OCI-LY1 (cell line): ENCODE measurements around the gene SMCO3.

ENCODE experiments used
- EZH2 ChIP-seq: fragments of 200-600 bp; sonication (generic), shearing (Covaris generic); IDR thresholded peaks from 2 replicates; pipeline ENCODE4 v1.8.0; 2017; ENCODE audit warnings: borderline replicate concordance, mixed run types, mild to moderate bottlenecking, antibody characterized with exemption, low read length, moderate library complexity, mixed read lengths
- TF ChIP-seq, protein P1 (sequence below): fragments of 200-600 bp; sonication (generic), shearing (Covaris generic); IDR thresholded peaks from 2 replicates; pipeline ENCODE4 v1.5.1; 2017; ENCODE audit warnings: mild to moderate bottlenecking, antibody characterized with exemption, low read length, moderate library complexity, mixed read lengths

DNA sequence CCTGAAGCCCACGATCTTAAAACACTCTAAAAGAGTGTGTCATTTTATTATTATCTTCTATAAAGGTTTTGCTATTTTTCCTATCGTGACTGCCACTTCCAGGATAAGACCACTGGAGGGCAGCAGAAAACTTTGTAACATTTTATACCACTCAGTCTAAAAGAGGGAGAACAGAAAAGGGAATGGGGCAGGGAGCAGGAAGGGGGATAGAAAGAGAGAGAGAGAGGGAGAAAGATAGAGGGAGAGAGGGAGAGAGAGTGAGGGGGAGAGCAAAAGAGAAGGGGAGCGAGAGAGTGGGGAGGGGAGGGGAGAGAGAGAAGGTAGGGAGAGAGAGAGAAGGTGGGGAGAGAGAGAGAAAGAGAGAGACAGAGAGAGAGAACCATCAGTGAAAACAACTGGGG lies 31.4 kb upstream of the SMCO3 start:
- TF ChIP-seq, protein P1, sequence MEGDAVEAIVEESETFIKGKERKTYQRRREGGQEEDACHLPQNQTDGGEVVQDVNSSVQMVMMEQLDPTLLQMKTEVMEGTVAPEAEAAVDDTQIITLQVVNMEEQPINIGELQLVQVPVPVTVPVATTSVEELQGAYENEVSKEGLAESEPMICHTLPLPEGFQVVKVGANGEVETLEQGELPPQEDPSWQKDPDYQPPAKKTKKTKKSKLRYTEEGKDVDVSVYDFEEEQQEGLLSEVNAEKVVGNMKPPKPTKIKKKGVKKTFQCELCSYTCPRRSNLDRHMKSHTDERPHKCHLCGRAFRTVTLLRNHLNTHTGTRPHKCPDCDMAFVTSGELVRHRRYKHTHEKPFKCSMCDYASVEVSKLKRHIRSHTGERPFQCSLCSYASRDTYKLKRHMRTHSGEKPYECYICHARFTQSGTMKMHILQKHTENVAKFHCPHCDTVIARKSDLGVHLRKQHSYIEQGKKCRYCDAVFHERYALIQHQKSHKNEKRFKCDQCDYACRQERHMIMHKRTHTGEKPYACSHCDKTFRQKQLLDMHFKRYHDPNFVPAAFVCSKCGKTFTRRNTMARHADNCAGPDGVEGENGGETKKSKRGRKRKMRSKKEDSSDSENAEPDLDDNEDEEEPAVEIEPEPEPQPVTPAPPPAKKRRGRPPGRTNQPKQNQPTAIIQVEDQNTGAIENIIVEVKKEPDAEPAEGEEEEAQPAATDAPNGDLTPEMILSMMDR, result peak; percentile 91
- no peak for TF ChIP-seq EZH2
